Measurements from ENCODE around the gene SP6. TPM values are rescaled to one million over a fixed set of nuclear protein-coding genes. Genes with fewer than 3 reads are reported as not detected.

The SP6 gene
- total RNA-seq, 1 experiment from 2014 or later, result 10.8 TPM

DNA sequence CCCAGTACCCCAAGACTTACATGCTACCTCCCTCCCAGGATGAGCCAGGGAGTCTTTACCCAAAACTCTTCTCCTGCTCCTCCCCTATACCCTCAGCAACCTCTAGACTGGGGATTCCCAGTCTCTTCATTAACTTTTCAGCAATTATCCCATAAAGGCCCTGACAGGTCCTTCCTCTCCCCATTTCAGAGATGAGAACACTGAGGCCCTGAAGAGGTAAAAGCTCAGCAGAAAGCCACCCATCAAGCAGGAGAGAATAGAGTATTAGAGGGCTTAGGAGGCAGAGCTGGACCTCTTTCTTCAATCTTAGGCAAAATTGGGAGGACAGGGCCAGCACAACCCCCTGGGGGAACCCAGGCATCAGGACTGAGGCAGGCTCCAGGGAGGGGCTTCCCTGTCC lies 5.9 kb upstream of the SP6 start:
- POLR2A ChIA-PET, result no interaction called here
- no peak overlapping the region for H3K4me3 ChIP-seq (replicated peaks in 1 of 2; ENCODE audit: low read depth in 1 of 2, low read length in 2 of 2)
- no peak overlapping the region for H3K9ac ChIP-seq (ENCODE audit: low read length)
- no peaks in the 10 kb centered on the region for H3K79me2 ChIP-seq (ENCODE audit: insufficient read depth, low read length)
- H3K27me3 ChIP-seq (ENCODE audit: insufficient read depth, low read length), result peaks cover 13% of the 10 kb centered on the region; the same call in 1 of the 2 replicates
- H3K9me3 ChIP-seq (ENCODE audit: control insufficient read depth in 1 of 2, insufficient read depth in 1 of 2, low read depth in 1 of 2, low read length in 2 of 2), result no peaks in the 10 kb centered on the region
- no peaks in the 10 kb centered on the region for H3K36me3 ChIP-seq (ENCODE audit: control insufficient read depth in 1 of 2, insufficient read depth in 2 of 2, low read length in 2 of 2)
- H3K4me2 ChIP-seq (ENCODE audit: low read length), result no peak overlapping the region
- no peak overlapping the region for H2AFZ ChIP-seq (ENCODE audit: low read depth, low read length, poor library complexity, severe bottlenecking)
- TF ChIP-seq EGR1 (IDR thresholded peaks at IDR 0.05; ENCODE audit: low read depth) (no peak), POLR2A (IDR thresholded peaks at IDR 0.05; ENCODE audit: borderline replicate concordance, extremely low read depth, insufficient read depth, insufficient read length) (no peak), ELF1 (IDR thresholded peaks at IDR 0.05; ENCODE audit: borderline replicate concordance, low read depth) (no peak), JUND (IDR thresholded peaks at IDR 0.05) (no peak), YY1 (IDR thresholded peaks at IDR 0.05; ENCODE audit: extremely low read depth, insufficient replicate concordance, low read depth, low read length) (no peak), FOSL1 (IDR thresholded peaks at IDR 0.05; ENCODE audit: low read depth) (no peak)
- no peak overlapping the region for H3K27ac ChIP-seq (ENCODE audit: low read depth, low read length)
- no TSS peak for BruUV-seq (replicated peaks)
- no peaks in the 10 kb centered on the region for H4K20me1 ChIP-seq (ENCODE audit: insufficient read depth)
- no peak for ATAC-seq
- CTCF ChIA-PET, result no interaction called here
- no peak for DNase-seq (ENCODE audit: low read depth, low spot score)
- H3K4me1 ChIP-seq (ENCODE audit: control insufficient read depth in 1 of 2, insufficient read depth in 2 of 2, low read length in 2 of 2), result peaks cover 0 to 3% of the 10 kb centered on the region in 2 experiments; a peak in 2 of 4 replicates
- H3K9me2 ChIP-seq (ENCODE audit: insufficient read depth), result no peaks in the 10 kb centered on the region
- RAD21 ChIA-PET (ENCODE audit: low non-redundant PET in 1 of 2, low total read pairs in 2 of 2, uncharacterized antibody in 2 of 2, unreplicated experiment in 2 of 2), result no interaction called here
- intact Hi-C loops (cut with micrococcal nuclease), result no loop called here

DNA sequence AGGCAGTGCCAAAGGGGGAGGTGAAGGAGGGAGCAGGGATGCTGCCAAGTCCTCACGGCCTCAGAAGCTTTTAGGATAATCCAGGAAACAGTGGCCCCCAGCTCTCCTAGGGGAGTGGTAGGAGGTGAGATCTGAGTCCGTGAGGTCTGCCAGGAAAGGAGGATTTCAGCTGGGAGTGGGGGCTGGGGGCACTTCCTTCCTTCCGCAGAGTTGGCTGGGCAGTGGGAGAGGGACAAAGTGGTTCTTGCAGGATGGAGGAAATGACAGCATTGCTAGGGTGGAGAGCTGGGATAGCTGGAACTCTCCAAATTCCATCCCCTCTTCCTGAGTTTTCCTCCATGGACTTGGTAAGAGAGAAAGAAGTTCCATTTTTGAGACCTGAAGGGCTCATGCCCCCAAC lies 4.8 kb upstream of the SP6 start:
- H3K9me3 ChIP-seq (ENCODE audit: control insufficient read depth in 1 of 2, insufficient read depth in 1 of 2, low read depth in 1 of 2, low read length in 2 of 2), result no peaks in the 10 kb centered on the region
- H3K36me3 ChIP-seq (ENCODE audit: control insufficient read depth in 1 of 2, insufficient read depth in 2 of 2, low read length in 2 of 2), result no peaks in the 10 kb centered on the region
- no peaks in the 10 kb centered on the region for H4K20me1 ChIP-seq (ENCODE audit: insufficient read depth)
- no TSS peak for BruUV-seq (replicated peaks)
- H3K9ac ChIP-seq (ENCODE audit: low read length), result no peak overlapping the region
- H3K4me1 ChIP-seq (ENCODE audit: control insufficient read depth in 1 of 2, insufficient read depth in 2 of 2, low read length in 2 of 2), result peaks cover 3 to 9% of the 10 kb centered on the region in 2 experiments; a peak in 2 of 4 replicates
- H3K4me3 ChIP-seq (replicated peaks in 1 of 2; ENCODE audit: low read depth in 1 of 2, low read length in 2 of 2), result no peak overlapping the region
- H3K27ac ChIP-seq (ENCODE audit: low read depth, low read length), result no peak overlapping the region
- peaks cover under 1% of the 10 kb centered on the region; the same call in 1 of the 2 replicates for H3K79me2 ChIP-seq (ENCODE audit: insufficient read depth, low read length)
- ChIA-PET RAD21 (ENCODE audit: low non-redundant PET in 1 of 2, low total read pairs in 2 of 2, uncharacterized antibody in 2 of 2, unreplicated experiment in 2 of 2) (interaction anchor here in 1 of 2 experiments (0.6 kb wide), 1 partner anchor 1048 kb away, joined by 3 read pairs; no protein-coding TSS in a partner anchor), CTCF (interaction anchor here (0.8 to 1.6 kb wide), 3 partner anchors 9 to 163 kb away, joined by 4 to 7 read pairs (median 4); no protein-coding TSS in a partner anchor), POLR2A (no interaction called here)
- DNase-seq (ENCODE audit: low read depth, low spot score), result no peak
- no peak overlapping the region for H2AFZ ChIP-seq (ENCODE audit: low read depth, low read length, poor library complexity, severe bottlenecking)
- intact Hi-C loops (cut with micrococcal nuclease), result no loop called here
- H3K27me3 ChIP-seq (ENCODE audit: insufficient read depth, low read length), result peaks cover 13% of the 10 kb centered on the region; the same call in 1 of the 2 replicates
- H3K9me2 ChIP-seq (ENCODE audit: insufficient read depth), result no peaks in the 10 kb centered on the region
- no peak overlapping the region for H3K4me2 ChIP-seq (ENCODE audit: low read length)
- ATAC-seq, result no peak
- no peak for TF ChIP-seq FOSL1 (IDR thresholded peaks at IDR 0.05; ENCODE audit: low read depth)
- no peak for TF ChIP-seq CEBPB (IDR thresholded peaks at IDR 0.05; ENCODE audit: low read depth)

All from HCT116 (cell line).